CD4-positive, alpha-beta T cell treated with Interleukin-17A for 4 hours (primary cell): ENCODE measurements around the gene CHCHD6.

Experiments used
- DNase-seq: peaks from one replicate; pipeline ENCODE4 v3.0.0-alpha.2; 2020; ENCODE audit warnings: mixed read lengths

Gene CHCHD6

GRCh38 chr3:126998728-126999127 lies 294.7 kb downstream of the CHCHD6 start:
- no peak for DNase-seq

DNA sequence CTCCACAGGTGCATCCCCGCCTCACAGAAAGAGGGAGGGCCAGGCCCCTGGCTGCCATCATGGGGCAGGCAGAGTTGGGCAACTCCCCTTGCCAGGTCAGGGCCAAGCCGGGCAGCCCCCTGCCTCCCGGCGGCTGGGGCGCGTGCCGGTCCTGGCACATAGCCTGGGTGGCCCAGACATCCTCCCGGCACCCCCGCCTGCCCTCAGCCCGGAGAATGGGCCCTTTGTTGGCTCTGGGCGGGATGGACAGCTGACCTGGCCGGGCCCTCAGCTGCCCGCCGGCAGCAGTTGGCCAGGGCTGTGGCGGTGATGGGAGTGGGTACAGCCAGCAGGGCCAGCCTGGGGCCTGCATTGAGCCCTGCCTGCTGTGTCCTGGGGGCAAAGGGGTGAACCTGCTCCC lies 295.3 kb downstream of the CHCHD6 start:
- DNase-seq: no peak

DNA sequence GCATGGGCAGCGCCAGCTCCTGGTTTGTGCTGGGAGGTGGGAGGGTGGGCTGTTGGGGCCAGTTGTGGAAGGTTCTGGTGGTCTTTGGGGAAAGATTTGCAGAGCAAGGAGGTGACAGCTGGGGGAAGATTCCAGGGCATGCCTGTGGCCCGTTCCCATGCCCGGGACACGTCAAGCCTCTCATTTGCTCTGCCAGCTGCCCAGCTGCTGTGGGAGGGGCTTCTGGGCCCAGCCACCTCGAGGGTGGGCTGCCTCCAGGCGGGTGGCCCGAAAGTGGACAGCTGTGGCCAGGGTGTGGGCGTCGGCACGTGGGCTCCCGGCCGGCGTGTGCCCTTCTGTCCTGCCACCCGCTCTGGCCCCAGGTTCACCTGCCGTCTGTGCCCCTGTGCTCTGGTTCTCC lies 296.1 kb downstream of the CHCHD6 start:
- DNase-seq: no peak

DNA sequence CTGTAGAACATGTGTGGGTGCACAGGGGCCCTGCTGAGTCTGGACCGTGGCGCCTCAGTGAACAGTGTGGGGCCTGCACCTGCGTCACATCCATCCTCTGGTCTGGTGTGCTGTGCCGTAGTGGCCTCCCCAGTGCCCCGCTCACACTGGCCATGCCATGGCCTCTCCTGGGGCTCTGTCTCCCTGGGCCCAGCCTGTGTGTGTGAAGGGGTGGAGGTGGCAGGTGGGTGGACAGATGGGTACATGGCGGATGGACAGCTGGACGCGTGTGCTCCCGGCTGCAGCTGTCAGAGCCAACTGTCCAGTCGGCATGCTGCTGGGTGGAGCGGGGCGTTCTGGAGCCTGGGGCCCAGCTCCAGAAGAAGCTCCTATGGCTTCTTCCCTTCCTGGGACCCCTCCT lies 296.7 kb downstream of the CHCHD6 start:
- DNase-seq: no peak

DNA sequence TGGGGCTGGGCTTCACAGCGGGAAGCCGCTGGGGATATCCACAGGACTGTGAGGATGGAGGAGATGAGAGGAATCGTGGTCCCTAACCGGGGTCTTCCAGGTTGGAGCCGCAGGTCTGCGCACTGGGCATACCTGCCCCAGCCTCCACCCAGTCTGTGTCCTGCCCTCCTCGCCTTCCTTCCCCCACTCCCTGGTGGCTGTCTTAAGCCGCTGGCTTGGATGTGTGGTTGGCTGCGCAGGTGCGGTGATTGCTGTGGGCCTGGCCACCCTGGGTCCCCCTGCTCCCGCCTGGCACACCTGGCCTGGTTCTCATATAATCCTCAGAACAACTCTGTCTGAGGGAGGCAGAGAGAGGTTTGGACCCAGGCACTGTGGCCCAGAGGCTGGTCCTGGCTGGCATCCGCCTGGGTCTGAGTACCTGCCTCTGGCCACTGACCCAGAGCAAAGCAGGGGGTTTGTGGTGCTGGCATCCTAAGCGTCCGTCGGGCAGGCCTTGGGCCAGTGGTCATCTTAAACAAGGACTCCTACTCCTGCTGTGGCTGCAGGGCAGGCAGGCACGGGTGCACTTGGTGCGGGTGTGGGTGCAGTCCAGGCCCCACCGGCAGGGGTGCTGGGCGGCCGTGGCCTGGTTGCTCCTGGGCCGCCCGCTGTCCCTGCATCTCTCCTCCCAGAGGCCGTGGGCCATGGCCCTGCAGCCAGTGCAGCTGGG lies 297.6 kb downstream of the CHCHD6 start:
- DNase-seq: no peak

GRCh38 chr3:127002195-127003174 lies 298.4 kb downstream of the CHCHD6 start:
- DNase-seq: no peak

DNA sequence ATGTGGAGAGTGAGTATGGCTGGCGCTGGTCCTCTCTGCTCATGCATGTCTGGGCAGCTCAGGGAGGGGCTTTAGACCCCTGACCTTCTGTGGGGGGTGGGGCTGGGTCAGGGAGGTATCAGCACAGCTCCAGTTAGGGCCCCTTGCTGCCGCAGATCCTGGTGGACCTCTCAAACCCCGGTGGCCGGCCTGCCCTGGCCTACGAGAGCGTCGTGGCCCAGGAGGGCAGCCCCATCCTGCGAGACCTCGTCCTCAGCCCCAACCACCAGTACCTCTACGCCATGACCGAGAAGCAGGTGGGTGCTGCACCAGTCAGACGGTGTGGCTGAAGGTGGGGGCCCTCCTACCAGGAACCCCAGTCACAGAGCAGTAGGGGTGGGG lies 299.1 kb downstream of the CHCHD6 start:
- DNase-seq: no peak

- DNase-seq: no peak
These were observed 299.7 kb downstream of the CHCHD6 start for GRCh38 chr3:127003601-127004280.

DNA sequence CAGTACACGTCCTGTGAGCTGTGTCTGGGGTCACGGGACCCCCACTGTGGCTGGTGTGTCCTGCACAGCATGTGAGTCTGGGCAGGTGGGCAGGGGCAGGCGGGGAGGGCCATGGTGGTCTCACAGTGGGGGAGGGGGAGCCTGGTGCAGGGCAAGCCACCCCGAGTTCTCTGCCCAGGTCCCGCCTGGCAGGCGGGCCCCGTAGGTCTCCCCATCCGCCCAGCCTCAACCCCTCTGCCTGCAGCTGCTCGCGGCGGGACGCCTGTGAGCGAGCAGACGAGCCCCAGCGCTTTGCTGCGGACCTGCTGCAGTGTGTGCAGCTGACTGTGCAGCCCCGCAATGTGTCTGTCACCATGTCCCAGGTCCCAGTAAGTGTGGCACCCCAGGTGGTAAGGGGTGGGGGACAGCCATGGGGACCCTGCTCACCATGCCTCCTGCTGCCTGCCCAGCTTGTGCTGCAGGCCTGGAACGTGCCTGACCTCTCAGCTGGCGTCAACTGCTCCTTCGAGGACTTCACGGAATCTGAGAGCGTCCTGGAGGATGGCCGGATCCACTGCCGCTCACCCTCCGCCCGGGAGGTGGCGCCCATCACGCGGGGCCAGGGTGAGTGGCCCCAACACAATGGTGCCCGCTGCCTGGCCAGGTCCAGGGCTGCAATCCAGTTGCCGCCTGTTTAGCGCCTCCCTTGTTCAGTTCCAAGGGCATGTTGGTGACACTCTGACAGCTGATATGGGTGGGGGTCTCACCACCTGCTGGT lies 300.8 kb downstream of the CHCHD6 start:
- no peak for DNase-seq

DNA sequence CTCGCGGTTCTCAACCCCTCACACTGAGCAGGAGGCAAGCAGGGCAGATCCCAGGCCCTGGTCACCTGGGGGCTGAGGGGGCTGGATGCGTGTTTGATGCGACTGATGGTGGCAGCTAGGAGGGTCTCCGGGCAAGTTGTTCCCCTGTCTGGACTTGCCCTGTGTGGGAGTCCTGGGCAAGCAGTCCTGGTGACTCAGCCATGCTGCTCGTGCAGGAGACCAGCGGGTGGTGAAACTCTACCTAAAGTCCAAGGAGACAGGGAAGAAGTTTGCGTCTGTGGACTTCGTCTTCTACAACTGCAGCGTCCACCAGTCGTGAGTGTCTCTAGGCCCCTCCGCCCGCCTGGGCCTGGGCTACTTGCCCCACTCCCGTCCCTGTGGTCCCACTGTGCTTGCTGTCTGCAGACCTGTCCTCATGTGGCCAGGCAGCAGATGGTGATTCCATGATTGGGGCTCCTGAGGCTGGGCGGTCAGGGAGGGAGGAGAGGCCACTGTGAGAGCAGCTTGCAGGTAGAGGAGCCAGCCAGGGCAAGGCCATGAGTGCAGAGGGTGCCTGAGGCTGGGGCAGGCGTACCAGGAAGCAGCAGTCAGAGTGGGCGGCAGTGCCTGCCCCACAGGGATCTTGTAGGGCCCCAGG lies 301.9 kb downstream of the CHCHD6 start:
- DNase-seq: no peak

DNA sequence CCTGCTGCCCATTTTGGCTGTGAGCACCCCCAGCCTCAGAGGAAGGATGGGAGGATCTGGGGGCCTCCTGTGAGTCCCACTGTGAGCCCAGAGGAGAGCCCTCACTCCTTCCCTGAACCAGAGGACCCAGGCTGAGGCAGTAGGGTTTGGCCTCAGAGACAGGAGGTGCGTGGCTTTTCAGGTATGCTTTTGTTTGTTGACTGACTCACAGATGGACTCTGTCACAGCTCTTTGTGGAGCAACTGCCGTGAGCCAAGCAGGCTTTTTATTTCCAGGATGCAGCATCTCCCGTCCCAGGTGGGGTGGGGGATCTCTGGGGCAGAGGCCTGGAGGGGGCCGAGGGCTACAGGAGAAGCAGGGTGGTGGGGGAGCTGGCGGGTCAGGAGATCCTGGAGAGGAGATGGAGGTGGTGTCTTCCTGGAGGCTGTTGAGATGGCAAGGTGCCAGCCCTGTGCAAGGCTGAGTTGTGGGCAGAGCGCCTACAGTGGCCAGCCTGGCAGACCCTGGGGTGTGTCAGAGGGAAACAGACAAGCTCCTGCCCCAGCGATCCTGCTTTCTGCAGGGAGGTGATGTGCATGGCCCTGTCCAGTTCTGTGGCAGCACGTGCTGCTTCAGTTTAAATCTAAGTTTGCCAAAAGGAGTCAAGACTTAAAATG lies 302.9 kb downstream of the CHCHD6 start:
- DNase-seq: no peak

- no peak for DNase-seq
These were observed 304.2 kb downstream of the CHCHD6 start for GRCh38 chr3:127008236-127008635.

GRCh38 chr3:127009531-127009930 lies 305.5 kb downstream of the CHCHD6 start:
- DNase-seq: no peak
